Keratinocyte (primary cell): ENCODE results near the gene HCN3.

Source experiments
- EZH2 ChIP-seq: IDR thresholded peaks from one replicate; pipeline ENCODE4 v1.6.1; 2012; ENCODE audit warnings: inconsistent platforms, mild to moderate bottlenecking, low read length, moderate library complexity
- TF ChIP-seq, protein P1 (sequence below), 3 experiments: IDR thresholded peaks in 1 of 3; conservative IDR thresholded peaks in 1 of 3; optimal IDR thresholded peaks in 1 of 3; 2 replicates in 2 of 3; 3 replicates in 1 of 3; pipeline versions ENCODE3 to v1.5.1; 2011; ENCODE audit warnings: low read length in 3 of 3, mild to moderate bottlenecking in 3 of 3, moderate library complexity in 2 of 3, control low read depth in 1 of 3, inconsistent platforms in 1 of 3; ENCODE audit not compliant: insufficient read depth in 2 of 3; ENCODE audit errors: extremely low read depth in 1 of 3

DNA sequence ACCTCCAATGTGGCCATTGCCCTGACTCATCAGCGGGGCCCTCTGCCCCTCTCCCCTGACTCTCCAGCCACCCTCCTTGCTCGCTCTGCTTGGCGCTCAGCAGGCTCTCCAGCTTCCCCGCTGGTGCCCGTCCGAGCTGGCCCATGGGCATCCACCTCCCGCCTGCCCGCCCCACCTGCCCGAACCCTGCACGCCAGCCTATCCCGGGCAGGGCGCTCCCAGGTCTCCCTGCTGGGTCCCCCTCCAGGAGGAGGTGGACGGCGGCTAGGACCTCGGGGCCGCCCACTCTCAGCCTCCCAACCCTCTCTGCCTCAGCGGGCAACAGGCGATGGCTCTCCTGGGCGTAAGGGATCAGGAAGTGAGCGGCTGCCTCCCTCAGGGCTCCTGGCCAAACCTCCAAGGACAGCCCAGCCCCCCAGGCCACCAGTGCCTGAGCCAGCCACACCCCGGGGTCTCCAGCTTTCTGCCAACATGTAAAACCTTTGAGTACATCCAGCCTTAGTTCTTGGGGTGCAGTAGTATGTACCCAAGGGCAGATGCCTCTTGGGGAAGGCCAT is 10.8 kb downstream of the HCN3 start:
- TF ChIP-seq, protein P1, sequence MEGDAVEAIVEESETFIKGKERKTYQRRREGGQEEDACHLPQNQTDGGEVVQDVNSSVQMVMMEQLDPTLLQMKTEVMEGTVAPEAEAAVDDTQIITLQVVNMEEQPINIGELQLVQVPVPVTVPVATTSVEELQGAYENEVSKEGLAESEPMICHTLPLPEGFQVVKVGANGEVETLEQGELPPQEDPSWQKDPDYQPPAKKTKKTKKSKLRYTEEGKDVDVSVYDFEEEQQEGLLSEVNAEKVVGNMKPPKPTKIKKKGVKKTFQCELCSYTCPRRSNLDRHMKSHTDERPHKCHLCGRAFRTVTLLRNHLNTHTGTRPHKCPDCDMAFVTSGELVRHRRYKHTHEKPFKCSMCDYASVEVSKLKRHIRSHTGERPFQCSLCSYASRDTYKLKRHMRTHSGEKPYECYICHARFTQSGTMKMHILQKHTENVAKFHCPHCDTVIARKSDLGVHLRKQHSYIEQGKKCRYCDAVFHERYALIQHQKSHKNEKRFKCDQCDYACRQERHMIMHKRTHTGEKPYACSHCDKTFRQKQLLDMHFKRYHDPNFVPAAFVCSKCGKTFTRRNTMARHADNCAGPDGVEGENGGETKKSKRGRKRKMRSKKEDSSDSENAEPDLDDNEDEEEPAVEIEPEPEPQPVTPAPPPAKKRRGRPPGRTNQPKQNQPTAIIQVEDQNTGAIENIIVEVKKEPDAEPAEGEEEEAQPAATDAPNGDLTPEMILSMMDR (optimal IDR thresholded peaks at IDR 0.05 in 1 of 3, IDR thresholded peaks at IDR 0.05 in 1 of 3, conservative IDR thresholded peaks at IDR 0.05 in 1 of 3; ENCODE audit: extremely low read depth in 1 of 3, insufficient read depth in 2 of 3, low read length in 3 of 3), result no peak
- no peak for TF ChIP-seq EZH2
